Panc1 (cell line): Measurements from ENCODE around the gene MUCL3.

ENCODE experiments used
- CTCF ChIP-seq: fragments of 450-650 bp; IDR thresholded peaks from 2 replicates; pipeline ENCODE4 v1.5.1; 2017; ENCODE audit warnings: mild to moderate bottlenecking
- POLR2AphosphoS5 ChIP-seq: IDR thresholded peaks from 2 replicates; pipeline ENCODE4 v1.6.1; 2012; ENCODE audit warnings: mild to moderate bottlenecking, low read depth, low read length, moderate library complexity

GRCh38 chr6:30979141-30979540, 38.4 kb downstream of the MUCL3 start:
- TF ChIP-seq CTCF (no peak), POLR2AphosphoS5 (no peak)
